Omental fat pad (tissue), 4 donors: ENCODE data around the gene INAFM1. TPM values are rescaled to one million over a fixed set of nuclear protein-coding genes. Genes with fewer than 3 reads are reported as not detected.

Source experiments
- ATAC-seq: fragments of 150-250 bp; one replicate; pipeline ENCODE4 v1.9.1; 2016; ENCODE audit warnings: mild to moderate bottlenecking, moderate library complexity; ENCODE audit not compliant: low FRiP score
- DNase-seq: peaks from one replicate; pipeline ENCODE4 v3.0.0-alpha.2; 2019; ENCODE audit warnings: low spot score
- CTCF ChIP-seq, 3 donors: fragments of 450-650 bp; IDR thresholded peaks; one replicate each; pipeline ENCODE4 v1.5.1; 2016 to 2017; ENCODE audit warnings: antibody characterized with exemption in 3 of 3, mild to moderate bottlenecking in 3 of 3, moderate library complexity in 2 of 3
- total RNA-seq, 4 donors: library from RNA; depleted of rRNA; stranded (reverse); fragments of >200 nt; gene quantifications; one replicate each; pipeline ENCODE4 v1.1.0, GENCODE V29; 2016

INAFM1 gene
- total RNA-seq, 4 donors from 2014 or later = 3.3 to 8.2 (median 5.7) TPM

DNA sequence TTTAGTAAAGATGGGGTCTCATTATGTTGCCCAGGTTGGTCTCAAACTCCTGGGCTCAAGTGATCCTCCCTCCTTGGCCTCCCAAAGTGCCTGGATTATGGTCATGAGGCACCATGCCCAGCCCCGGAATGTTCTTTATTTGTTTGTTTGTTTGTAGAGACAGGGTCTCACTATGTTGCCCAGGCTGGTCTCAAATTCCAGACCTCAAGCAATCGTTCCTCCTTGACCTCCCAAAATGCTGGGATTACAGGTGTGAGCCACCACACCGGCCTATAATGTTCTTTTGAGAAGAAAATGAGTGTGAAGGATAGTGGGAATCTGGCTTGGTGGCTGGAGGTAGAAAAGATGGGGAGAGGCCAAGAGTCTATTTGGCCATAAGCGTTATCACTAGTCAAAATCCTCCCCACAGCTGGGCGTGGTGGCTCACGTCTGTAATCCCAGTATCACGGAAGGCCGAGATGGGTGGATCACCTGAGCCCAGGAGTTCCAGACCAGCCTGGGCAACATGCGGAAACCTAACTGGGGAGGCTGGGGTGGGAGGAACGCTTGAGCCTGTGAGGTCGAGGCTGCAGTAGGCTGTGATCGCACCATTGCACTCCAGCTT lies 38.5 kb upstream of the INAFM1 start:
- no peak for ATAC-seq
- TF ChIP-seq CTCF (IDR thresholded peaks at IDR 0.05) = no peak
- DNase-seq = no peak

- no peak for TF ChIP-seq CTCF (IDR thresholded peaks at IDR 0.05)
- no peak for ATAC-seq
- no peak for DNase-seq
Measured at GRCh38 chr19:47239152-47239551, 35.5 kb upstream of the INAFM1 start.

DNA sequence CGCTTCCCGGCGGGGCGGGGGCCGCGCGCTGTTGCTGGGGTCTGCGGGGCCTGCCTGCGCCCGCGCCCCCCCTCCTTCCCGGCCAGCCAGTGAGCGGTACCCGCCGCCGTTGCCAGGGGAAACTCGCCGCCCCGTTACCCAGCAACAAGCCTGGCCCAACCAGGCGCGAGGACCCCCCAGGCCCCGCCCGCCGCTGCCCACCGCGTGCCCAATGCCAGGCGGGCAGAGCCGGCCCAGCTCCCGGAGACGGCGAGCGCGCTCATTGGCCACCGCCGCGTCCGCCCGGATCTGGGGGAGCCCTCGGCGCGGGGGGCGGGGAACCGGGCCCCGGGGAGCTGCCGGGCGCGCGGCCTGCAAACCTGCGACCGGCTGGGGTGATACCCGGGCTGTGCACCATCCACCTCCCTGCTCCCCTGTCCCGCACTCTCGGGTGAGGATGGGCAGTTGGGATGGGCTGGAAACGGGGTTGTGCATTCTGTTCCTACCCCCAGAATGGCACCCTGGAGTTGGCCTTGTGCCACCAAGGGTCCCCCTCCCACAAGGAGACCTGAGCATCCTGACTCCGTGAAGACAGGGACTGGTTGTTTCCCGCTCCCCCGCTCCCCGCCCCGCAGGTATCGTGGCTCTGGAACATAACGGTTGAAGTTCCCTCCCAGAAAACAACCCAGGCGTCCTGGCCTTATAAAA lies 34.9 kb upstream of the INAFM1 start:
- no peak for TF ChIP-seq CTCF (IDR thresholded peaks at IDR 0.05)
- ATAC-seq = no peak
- DNase-seq = no peak

DNA sequence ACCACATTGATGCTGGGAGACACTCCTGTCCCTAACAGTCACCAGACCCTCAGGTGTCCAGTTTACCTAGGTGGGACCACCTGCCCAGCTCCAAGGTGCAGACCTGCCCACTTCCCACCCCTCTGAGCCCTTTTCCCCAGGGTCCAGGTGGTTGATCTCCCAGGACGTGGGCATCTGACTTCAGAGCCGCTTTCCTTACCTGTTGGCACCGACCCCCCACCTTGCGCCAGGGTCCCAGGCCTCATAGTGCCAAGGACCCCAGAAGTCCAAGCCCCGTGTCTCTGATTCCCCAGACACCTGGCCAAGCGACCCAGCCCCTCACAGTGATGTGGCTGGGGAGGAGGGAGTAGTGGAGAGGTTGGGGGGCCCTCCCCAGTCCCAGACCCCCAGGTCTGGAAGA lies 34.1 kb upstream of the INAFM1 start:
- no peak for TF ChIP-seq CTCF (IDR thresholded peaks at IDR 0.05)
- ATAC-seq = no peak
- no peak for DNase-seq

DNA sequence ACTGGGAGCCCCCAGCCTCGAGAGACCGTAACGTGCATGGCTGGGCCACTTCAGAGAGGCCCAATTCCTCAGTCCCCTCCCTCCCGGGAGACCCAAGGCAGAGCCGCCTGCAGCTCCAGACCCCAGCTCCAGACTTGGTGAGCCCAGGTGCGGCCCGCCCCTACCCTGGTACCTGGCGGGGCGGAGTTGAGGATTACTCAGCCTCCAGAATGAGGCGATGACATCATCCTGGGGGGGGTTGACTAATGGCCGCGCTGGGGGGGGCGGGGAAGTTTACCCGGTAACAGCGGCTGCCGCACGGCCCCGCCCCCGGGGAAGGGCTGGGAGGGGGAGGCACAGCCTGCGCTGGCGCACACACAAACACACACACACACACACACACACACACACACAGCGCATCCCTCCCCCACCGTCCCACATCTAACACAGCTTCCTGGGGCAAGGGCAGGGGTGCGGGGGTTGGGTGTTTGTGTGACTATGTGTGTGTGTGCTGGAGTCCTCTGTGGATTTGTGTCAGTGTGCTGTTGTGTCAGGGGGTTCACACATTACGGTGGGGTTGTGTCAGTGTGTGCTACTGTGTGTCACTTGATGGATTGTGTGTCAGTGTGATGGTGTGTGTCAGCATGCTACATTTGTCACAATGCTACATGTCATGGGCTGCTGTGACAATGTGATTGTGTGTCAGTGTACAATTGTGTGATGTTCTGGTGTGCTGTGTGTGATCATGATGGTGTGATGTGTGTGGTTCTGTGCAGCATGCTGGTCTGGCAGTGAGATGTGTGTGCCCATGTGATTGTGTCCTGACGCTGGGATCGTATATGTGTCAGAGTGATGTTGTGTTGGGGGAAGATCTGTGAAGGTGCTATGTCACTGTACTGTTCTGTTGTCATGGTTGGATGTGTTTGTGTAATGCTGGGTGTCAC lies 33.4 kb upstream of the INAFM1 start:
- ATAC-seq (peak; percentile 65), DNase-seq (peak; percentile 76)
- TF ChIP-seq CTCF (IDR thresholded peaks at IDR 0.05) = no peak

GRCh38 chr19:47241919-47242577 lies 32.6 kb upstream of the INAFM1 start:
- no peak for TF ChIP-seq CTCF (IDR thresholded peaks at IDR 0.05)
- no peak for DNase-seq
- no peak for ATAC-seq
